Measurements from ENCODE around the gene VPS45. TPM values are rescaled to one million over a fixed set of nuclear protein-coding genes. Genes with fewer than 3 reads are reported as not detected.
"Not testable (repeated sequence)": the region's sequence is repeated elsewhere in the genome, so short reads cannot be mapped to it uniquely, and the experiment has no call there.

The VPS45 gene
- total RNA-seq, 2 donors from 2014 or later: 34.9 to 38.8 TPM

- H3K36me3 ChIP-seq: no peaks in the 10 kb centered on the region
- DNase-seq (ENCODE audit: low spot score): no peak
- TF ChIP-seq, protein P1, sequence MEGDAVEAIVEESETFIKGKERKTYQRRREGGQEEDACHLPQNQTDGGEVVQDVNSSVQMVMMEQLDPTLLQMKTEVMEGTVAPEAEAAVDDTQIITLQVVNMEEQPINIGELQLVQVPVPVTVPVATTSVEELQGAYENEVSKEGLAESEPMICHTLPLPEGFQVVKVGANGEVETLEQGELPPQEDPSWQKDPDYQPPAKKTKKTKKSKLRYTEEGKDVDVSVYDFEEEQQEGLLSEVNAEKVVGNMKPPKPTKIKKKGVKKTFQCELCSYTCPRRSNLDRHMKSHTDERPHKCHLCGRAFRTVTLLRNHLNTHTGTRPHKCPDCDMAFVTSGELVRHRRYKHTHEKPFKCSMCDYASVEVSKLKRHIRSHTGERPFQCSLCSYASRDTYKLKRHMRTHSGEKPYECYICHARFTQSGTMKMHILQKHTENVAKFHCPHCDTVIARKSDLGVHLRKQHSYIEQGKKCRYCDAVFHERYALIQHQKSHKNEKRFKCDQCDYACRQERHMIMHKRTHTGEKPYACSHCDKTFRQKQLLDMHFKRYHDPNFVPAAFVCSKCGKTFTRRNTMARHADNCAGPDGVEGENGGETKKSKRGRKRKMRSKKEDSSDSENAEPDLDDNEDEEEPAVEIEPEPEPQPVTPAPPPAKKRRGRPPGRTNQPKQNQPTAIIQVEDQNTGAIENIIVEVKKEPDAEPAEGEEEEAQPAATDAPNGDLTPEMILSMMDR (IDR thresholded peaks at IDR 0.05): no peak
- H3K27ac ChIP-seq: no peak overlapping the region
- no peaks in the 10 kb centered on the region for H3K27me3 ChIP-seq
- H3K4me1 ChIP-seq: no peaks in the 10 kb centered on the region
- no peak overlapping the region for H3K4me3 ChIP-seq
- no peaks in the 10 kb centered on the region for H3K9me3 ChIP-seq
Measured at GRCh38 chr1:150024156-150024555, 43.4 kb upstream of the VPS45 start.

DNA sequence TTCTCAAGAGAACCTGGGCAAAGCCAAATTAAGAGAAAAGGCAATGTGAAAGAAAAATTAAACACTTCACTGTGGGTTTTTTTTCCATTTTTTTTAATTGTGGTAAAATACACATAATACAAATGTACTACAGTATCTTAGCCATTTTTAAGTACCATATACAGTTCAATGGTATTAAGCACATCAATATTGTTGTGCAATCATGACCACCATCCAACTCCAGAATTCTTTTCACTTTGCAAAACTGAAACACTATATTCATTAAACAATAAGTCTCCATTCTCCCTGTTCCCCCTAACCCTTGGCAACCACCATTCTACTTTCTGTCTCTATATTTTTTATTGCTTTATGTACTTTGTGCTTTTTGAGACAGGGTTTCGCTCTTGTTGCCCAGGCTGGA lies 39.3 kb upstream of the VPS45 start:
- DNase-seq (ENCODE audit: low spot score): no peak
- H3K27me3 ChIP-seq: no peaks in the 10 kb centered on the region
- no peak overlapping the region for H3K4me3 ChIP-seq
- H3K27ac ChIP-seq: no peak overlapping the region
- H3K9me3 ChIP-seq: no peaks in the 10 kb centered on the region
- H3K36me3 ChIP-seq: no peaks in the 10 kb centered on the region
- no peaks in the 10 kb centered on the region for H3K4me1 ChIP-seq
- TF ChIP-seq, protein P1 (IDR thresholded peaks at IDR 0.05): no peak

DNA sequence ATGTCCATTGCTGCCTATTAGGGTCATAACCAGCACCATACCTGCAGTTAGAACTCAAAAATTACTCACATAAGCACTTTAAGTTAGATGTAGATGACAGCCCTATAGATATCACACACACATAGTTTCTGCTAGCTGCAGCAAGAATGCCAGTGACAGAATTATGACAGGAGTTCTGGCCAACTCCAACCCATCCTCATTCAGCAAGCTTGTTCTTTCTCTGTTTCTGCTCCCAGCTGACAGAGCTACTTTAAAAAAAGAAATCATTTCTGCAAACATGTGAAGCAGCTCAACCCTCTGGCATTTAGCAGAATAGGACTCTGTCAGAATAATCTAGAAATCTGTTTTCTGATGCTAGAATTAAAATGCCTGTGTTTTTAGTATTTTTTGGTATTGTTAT lies 33.2 kb upstream of the VPS45 start:
- H3K27me3 ChIP-seq: no peaks in the 10 kb centered on the region
- TF ChIP-seq, protein P1 (IDR thresholded peaks at IDR 0.05): no peak

DNA sequence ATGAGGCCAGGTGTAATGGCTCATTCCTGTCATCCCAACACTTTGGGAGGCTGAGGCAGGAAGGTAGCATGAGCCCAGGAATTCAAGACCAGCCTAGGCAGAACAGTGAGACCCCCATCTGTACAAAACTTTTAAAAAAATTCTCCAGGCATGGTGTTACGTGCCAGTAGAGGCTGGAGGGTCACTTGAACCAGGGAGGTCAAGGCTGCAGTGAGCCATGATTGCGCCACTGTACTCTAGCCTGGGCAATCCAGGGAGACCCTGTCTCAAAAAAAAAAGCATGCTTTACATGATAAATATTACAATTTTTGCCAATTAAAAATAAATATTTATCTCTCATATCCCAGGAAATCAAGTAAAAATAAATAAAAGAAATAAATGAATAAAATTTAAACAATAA lies 17.6 kb upstream of the VPS45 start:
- no peaks in the 10 kb centered on the region for H3K9me3 ChIP-seq
- H3K4me3 ChIP-seq: no peak overlapping the region
- no peak overlapping the region for H3K27ac ChIP-seq
- H3K4me1 ChIP-seq: no peaks in the 10 kb centered on the region
- no peak for DNase-seq (ENCODE audit: low spot score)
- TF ChIP-seq, protein P1 (IDR thresholded peaks at IDR 0.05): no peak
- no peaks in the 10 kb centered on the region for H3K36me3 ChIP-seq
- no peaks in the 10 kb centered on the region for H3K27me3 ChIP-seq

More for the DNA sequence above, 33.2 kb upstream of the VPS45 start:
- Histone ChIP-seq H3K4me3 (no peak overlapping the region), H3K36me3 (no peaks in the 10 kb centered on the region), H3K27ac (no peak overlapping the region), H3K9me3 (no peaks in the 10 kb centered on the region), H3K4me1 (no peaks in the 10 kb centered on the region)
- no peak for DNase-seq (ENCODE audit: low spot score)

DNA sequence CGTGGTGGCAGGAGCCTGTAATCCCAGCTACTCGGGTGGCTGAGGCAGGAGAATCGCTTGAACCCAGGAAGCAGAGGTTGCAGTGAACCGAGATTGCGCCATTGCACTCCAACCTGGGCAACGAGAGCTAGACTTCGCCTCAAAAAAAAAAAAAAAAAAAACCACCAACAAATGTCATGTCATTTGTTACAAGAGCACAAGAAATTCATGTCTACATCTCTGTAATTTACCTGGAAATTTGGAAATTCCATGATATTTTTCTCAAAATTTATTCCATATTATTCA lies 16.5 kb upstream of the VPS45 start:
- no peak for DNase-seq (ENCODE audit: low spot score)
- no peak overlapping the region for H3K27ac ChIP-seq
- H3K4me1 ChIP-seq: no peaks in the 10 kb centered on the region
- no peaks in the 10 kb centered on the region for H3K27me3 ChIP-seq
- no peaks in the 10 kb centered on the region for H3K9me3 ChIP-seq
- H3K4me3 ChIP-seq: no peak overlapping the region
- no peaks in the 10 kb centered on the region for H3K36me3 ChIP-seq
- TF ChIP-seq, protein P1 (IDR thresholded peaks at IDR 0.05): no peak

DNA sequence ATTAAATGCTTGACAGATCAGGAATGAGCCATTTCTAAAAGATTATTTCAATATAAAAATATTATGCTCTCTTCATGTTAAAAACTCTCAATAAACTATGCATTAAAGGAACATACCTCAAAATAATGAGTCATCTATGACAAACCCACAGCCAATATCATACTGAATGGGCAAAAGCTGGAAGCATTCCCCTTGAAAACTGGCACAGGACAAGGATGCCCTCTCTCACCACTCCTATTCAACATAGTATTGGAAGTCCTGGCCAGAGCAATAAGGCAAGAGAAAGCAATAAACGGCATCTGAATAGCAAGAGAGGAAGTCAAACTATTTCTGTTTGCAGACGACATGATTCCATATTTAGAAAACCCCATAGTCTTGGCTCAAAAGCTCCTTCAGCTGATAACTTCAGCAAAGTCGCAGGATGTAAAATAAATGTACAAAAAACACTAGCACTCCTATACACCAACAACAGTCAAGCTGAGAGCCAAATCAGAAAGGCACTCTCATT lies 15.6 kb upstream of the VPS45 start:
- not testable (repeated sequence) for H3K27me3 ChIP-seq, H3K27ac ChIP-seq, H3K36me3 ChIP-seq

More for the DNA sequence above, 15.6 kb upstream of the VPS45 start:
- not testable (repeated sequence) for H3K9me3 ChIP-seq; DNase-seq (ENCODE audit: low spot score); H3K4me1 ChIP-seq; H3K4me3 ChIP-seq

Measured in right atrium auricular region (tissue), 2 donors.